Activated T-cell treated with anti-CD3 and anti-CD28 coated beads for 1 hour (primary cell): ENCODE data around the gene PSTPIP1.

ENCODE experiments used
- DNase-seq: peaks from one replicate; pipeline ENCODE4 v3.0.0-alpha.2; 2020; ENCODE audit warnings: low read depth

The PSTPIP1 gene

GRCh38 chr15:76978522-76979330, 16.2 kb upstream of the PSTPIP1 start:
- DNase-seq, result no peak

- DNase-seq, result no peak
Observed at GRCh38 chr15:76979331-76979925, 15.5 kb upstream of the PSTPIP1 start.

GRCh38 chr15:76979996-76980520, 14.9 kb upstream of the PSTPIP1 start:
- DNase-seq, result no peak

GRCh38 chr15:76982356-76982755, 12.6 kb upstream of the PSTPIP1 start:
- no peak for DNase-seq

GRCh38 chr15:76982756-76983155, 12.2 kb upstream of the PSTPIP1 start:
- DNase-seq, result no peak

GRCh38 chr15:76983590-76984375, 11.1 kb upstream of the PSTPIP1 start:
- DNase-seq, result no peak

GRCh38 chr15:76986743-76987142, 8.2 kb upstream of the PSTPIP1 start:
- no peak for DNase-seq

- DNase-seq, result no peak
Observed at GRCh38 chr15:76987276-76987675, 7.7 kb upstream of the PSTPIP1 start.

- DNase-seq, result no peak
Observed at GRCh38 chr15:76987896-76988860, 6.7 kb upstream of the PSTPIP1 start.

- DNase-seq, result no peak
Observed at GRCh38 chr15:76988867-76989780, 5.8 kb upstream of the PSTPIP1 start.

GRCh38 chr15:76991048-76991447, 3.9 kb upstream of the PSTPIP1 start:
- no peak for DNase-seq

GRCh38 chr15:76991741-76992645, 2.9 kb upstream of the PSTPIP1 start:
- no peak for DNase-seq

- DNase-seq, result no peak
Observed at GRCh38 chr15:76993114-76993725, 1.7 kb upstream of the PSTPIP1 start.

GRCh38 chr15:76994001-76994400, 925 bp upstream of the PSTPIP1 start:
- DNase-seq, result peak; percentile 44

GRCh38 chr15:76994496-76994895, 430 bp upstream of the PSTPIP1 start:
- no peak for DNase-seq

- no peak for DNase-seq
Observed at GRCh38 chr15:76996076-76996525, 1.2 kb downstream of the PSTPIP1 start.

GRCh38 chr15:76996526-76997401, 1.8 kb downstream of the PSTPIP1 start:
- peak; percentile 50 for DNase-seq
